Embryonic facial prominence (tissue), 1 donor: ENCODE results near the gene TACR1.

Experiments
- DNase-seq: peaks from one replicate; pipeline ENCODE4 v3.0.0-alpha.2; 2016; ENCODE audit errors: extremely low spot score

TACR1 gene

GRCh38 chr2:75022516-75022915 is 176.8 kb downstream of the TACR1 start:
- DNase-seq = no peak

GRCh38 chr2:75021672-75022071 is 177.6 kb downstream of the TACR1 start:
- no peak for DNase-seq

GRCh38 chr2:75020476-75020875 is 178.8 kb downstream of the TACR1 start:
- no peak for DNase-seq

- DNase-seq = no peak
Measured at GRCh38 chr2:75019790-75020189, 179.5 kb downstream of the TACR1 start.

GRCh38 chr2:75018162-75018561 is 181.2 kb downstream of the TACR1 start:
- no peak for DNase-seq

GRCh38 chr2:75012080-75012479 is 187.2 kb downstream of the TACR1 start:
- DNase-seq = no peak

- DNase-seq = no peak
Measured at GRCh38 chr2:75010571-75010970, 188.7 kb downstream of the TACR1 start.

- no peak for DNase-seq
Measured at GRCh38 chr2:75007819-75008218, 191.5 kb downstream of the TACR1 start.

- no peak for DNase-seq
Measured at GRCh38 chr2:75007061-75007460, 192.3 kb downstream of the TACR1 start.

- DNase-seq = no peak
Measured at GRCh38 chr2:75006041-75006440, 193.3 kb downstream of the TACR1 start.

GRCh38 chr2:75003773-75004172 is 195.5 kb downstream of the TACR1 start:
- no peak for DNase-seq

- no peak for DNase-seq
Measured at GRCh38 chr2:75003276-75003675, 196.0 kb downstream of the TACR1 start.

GRCh38 chr2:75002007-75002406 is 197.3 kb downstream of the TACR1 start:
- no peak for DNase-seq

GRCh38 chr2:74999468-74999867 is 199.9 kb downstream of the TACR1 start:
- no peak for DNase-seq
